Lower leg skin (tissue), 3 donors: ENCODE results near the gene ATP8A2.

Source experiments
- POLR2A ChIP-seq, 2 donors: fragments of 450-650 bp; IDR thresholded peaks; one replicate each; pipeline ENCODE4 v1.6.1; 2016 to 2017; ENCODE audit warnings: antibody characterized with exemption in 2 of 2, mild to moderate bottlenecking in 1 of 2, moderate library complexity in 1 of 2
- TF ChIP-seq, protein P1 (sequence below), 3 donors: fragments of 450-650 bp; IDR thresholded peaks; one replicate each; pipeline ENCODE4 v1.5.1; 2016; ENCODE audit warnings: antibody characterized with exemption in 3 of 3, mild to moderate bottlenecking in 3 of 3, moderate library complexity in 2 of 3

DNA sequence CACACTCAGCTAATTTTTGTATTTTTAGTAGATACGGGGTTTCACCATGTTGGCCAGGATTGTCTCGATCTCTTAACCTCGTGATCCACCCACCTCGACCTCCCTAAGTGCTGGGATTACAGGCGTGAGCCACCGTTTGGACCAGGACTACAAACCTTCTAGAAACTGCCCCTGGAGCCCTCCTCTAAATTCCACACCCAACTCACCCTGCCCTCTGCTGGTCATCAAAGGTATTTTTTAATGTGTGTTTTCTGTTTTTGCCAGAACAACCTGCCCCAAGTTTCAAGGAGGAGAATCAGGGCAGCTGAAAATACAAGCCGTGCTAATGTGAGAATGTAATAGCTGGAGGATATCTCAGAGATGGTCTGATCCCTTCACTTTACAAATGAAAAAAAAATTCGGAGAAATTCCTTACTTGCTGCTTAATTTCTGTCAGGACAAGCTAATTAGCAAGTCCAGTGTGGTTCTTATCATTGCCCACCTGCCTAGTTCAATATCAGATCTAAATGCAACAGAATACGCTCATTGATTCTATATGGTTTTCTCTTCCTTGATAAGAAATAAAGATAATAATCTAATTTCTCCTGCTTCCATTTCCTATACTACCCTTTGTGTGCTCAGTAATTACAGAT lies 4.1 kb downstream of the ATP8A2 start:
- TF ChIP-seq, protein P1, sequence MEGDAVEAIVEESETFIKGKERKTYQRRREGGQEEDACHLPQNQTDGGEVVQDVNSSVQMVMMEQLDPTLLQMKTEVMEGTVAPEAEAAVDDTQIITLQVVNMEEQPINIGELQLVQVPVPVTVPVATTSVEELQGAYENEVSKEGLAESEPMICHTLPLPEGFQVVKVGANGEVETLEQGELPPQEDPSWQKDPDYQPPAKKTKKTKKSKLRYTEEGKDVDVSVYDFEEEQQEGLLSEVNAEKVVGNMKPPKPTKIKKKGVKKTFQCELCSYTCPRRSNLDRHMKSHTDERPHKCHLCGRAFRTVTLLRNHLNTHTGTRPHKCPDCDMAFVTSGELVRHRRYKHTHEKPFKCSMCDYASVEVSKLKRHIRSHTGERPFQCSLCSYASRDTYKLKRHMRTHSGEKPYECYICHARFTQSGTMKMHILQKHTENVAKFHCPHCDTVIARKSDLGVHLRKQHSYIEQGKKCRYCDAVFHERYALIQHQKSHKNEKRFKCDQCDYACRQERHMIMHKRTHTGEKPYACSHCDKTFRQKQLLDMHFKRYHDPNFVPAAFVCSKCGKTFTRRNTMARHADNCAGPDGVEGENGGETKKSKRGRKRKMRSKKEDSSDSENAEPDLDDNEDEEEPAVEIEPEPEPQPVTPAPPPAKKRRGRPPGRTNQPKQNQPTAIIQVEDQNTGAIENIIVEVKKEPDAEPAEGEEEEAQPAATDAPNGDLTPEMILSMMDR (IDR thresholded peaks at IDR 0.05) = no peak
- no peak for TF ChIP-seq POLR2A (IDR thresholded peaks at IDR 0.05)
